ENCODE measurements around the gene LEP. TPM values are rescaled to one million over a fixed set of nuclear protein-coding genes. Genes with fewer than 3 reads are reported as not detected.

The LEP gene
- polyA plus RNA-seq, 1 of the 3 experiments (the other 2 are of a cell fraction), result not detected

- H2AFZ ChIP-seq (ENCODE audit: low read depth), result no peak overlapping the region
Measured at GRCh38 chr7:128271471-128271941, 30.4 kb downstream of the LEP start.

GRCh38 chr7:128271942-128272481 is 30.9 kb downstream of the LEP start:
- WGBS (ENCODE audit: low lambda C conversion rate), result 86% methylated on average over 30 of the region's 30 CpGs
- Histone ChIP-seq H3F3A (replicated peaks; ENCODE audit: insufficient read depth) (no peaks in the 10 kb centered on the region), H3K27me3 (ENCODE audit: insufficient read depth) (no peaks in the 10 kb centered on the region), H3K4me3 (ENCODE audit: low read depth in 2 of 2, low read length in 1 of 2) (no peak overlapping the region), H2AFZ (ENCODE audit: low read depth) (no peak overlapping the region), H3K4me2 (no peak overlapping the region), H3K36me3 (replicated peaks in 1 of 2; ENCODE audit: control insufficient read depth in 1 of 2, insufficient read depth in 2 of 2, low read length in 1 of 2) (no peaks in the 10 kb centered on the region), H3K27ac (ENCODE audit: low read depth in 2 of 2, low read length in 1 of 2) (no peak overlapping the region), H3K79me2 (ENCODE audit: insufficient read depth) (no peaks in the 10 kb centered on the region), H3K9me2 (no peaks in the 10 kb centered on the region), H3K9me3 (no peaks in the 10 kb centered on the region), H3K4me1 (ENCODE audit: control insufficient read depth in 1 of 2, insufficient read depth in 2 of 2, low read depth in 1 of 2, low read length in 1 of 2) (peaks cover 10 to 14% of the 10 kb centered on the region in 2 experiments; a peak in 3 of 4 replicates), H3K9ac (no peak overlapping the region), H4K20me1 (ENCODE audit: insufficient read depth) (no peaks in the 10 kb centered on the region)
- CTCF ChIA-PET, result no interaction called here
- POLR2A ChIA-PET, result no interaction called here
- no peak for DNase-seq
- no peak for TF ChIP-seq RXRA (IDR thresholded peaks at IDR 0.05; ENCODE audit: borderline replicate concordance, low read depth)
- TF ChIP-seq POLR2AphosphoS5 (IDR thresholded peaks at IDR 0.05; ENCODE audit: low read depth, low read length), result no peak
- TF ChIP-seq MAX (IDR thresholded peaks at IDR 0.05; ENCODE audit: low read depth), result no peak
- TF ChIP-seq ZBTB33 (IDR thresholded peaks at IDR 0.05; ENCODE audit: borderline replicate concordance, low read depth), result no peak
- TF ChIP-seq TEAD4 (IDR thresholded peaks at IDR 0.05; ENCODE audit: borderline replicate concordance, insufficient read depth), result no peak
- no peak for TF ChIP-seq EZH2phosphoT487 (IDR thresholded peaks at IDR 0.05; ENCODE audit: borderline replicate concordance, low read depth)
- no peak for TF ChIP-seq EP300 (IDR thresholded peaks at IDR 0.05; ENCODE audit: borderline replicate concordance in 1 of 2, low read depth in 1 of 2, low read length in 1 of 2)
- no peak for TF ChIP-seq YY1 (IDR thresholded peaks at IDR 0.05; ENCODE audit: low read depth)
- no peak for TF ChIP-seq FOXM1 (IDR thresholded peaks at IDR 0.05; ENCODE audit: low read depth)
- no peak for TF ChIP-seq PBX3 (IDR thresholded peaks at IDR 0.05)
- no peak for TF ChIP-seq CTCF (IDR thresholded peaks at IDR 0.05)
- no peak for TF ChIP-seq GABPA (IDR thresholded peaks at IDR 0.05; ENCODE audit: low read depth)
- TF ChIP-seq NRF1 (IDR thresholded peaks at IDR 0.05; ENCODE audit: low read depth, low read length), result no peak
- TF ChIP-seq RFX5 (IDR thresholded peaks at IDR 0.05; ENCODE audit: low read length), result no peak
- TF ChIP-seq SMC3 (IDR thresholded peaks at IDR 0.05; ENCODE audit: low read depth, low read length), result no peak
- no peak for TF ChIP-seq FOXJ3 (CRISPR knock-in tag; IDR thresholded peaks at IDR 0.05)
- TF ChIP-seq MEF2A (IDR thresholded peaks at IDR 0.05; ENCODE audit: borderline replicate concordance, low read depth), result no peak

More at GRCh38 chr7:128271471-128271941, 30.4 kb downstream of the LEP start:
- WGBS (ENCODE audit: low lambda C conversion rate), result 94% methylated on average over 37 of the region's 37 CpGs
- no peaks in the 10 kb centered on the region for H3F3A ChIP-seq (replicated peaks; ENCODE audit: insufficient read depth)
- no peak overlapping the region for H3K9ac ChIP-seq
- H3K79me2 ChIP-seq (ENCODE audit: insufficient read depth), result no peaks in the 10 kb centered on the region
- ChIA-PET CTCF (interaction anchor here (1.2 kb wide), 1 partner anchor 154 kb away, joined by 3 read pairs; no protein-coding TSS in a partner anchor), POLR2A (no interaction called here)
- no peak overlapping the region for H3K27ac ChIP-seq (ENCODE audit: low read depth in 2 of 2, low read length in 1 of 2)
- TF ChIP-seq IRF3 (IDR thresholded peaks at IDR 0.05; ENCODE audit: low read depth, low read length), result no peak
- TF ChIP-seq POLR2AphosphoS5 (IDR thresholded peaks at IDR 0.05; ENCODE audit: low read depth, low read length), result no peak
- no peak for TF ChIP-seq MEF2A (IDR thresholded peaks at IDR 0.05; ENCODE audit: borderline replicate concordance, low read depth)
- H3K36me3 ChIP-seq (replicated peaks in 1 of 2; ENCODE audit: control insufficient read depth in 1 of 2, insufficient read depth in 2 of 2, low read length in 1 of 2), result no peaks in the 10 kb centered on the region
- H3K9me2 ChIP-seq, result no peaks in the 10 kb centered on the region
- no peak overlapping the region for H3K4me2 ChIP-seq
- H3K4me3 ChIP-seq (ENCODE audit: low read depth in 2 of 2, low read length in 1 of 2), result no peak overlapping the region
- no peaks in the 10 kb centered on the region for H4K20me1 ChIP-seq (ENCODE audit: insufficient read depth)
- H3K9me3 ChIP-seq, result no peaks in the 10 kb centered on the region
- no peaks in the 10 kb centered on the region for H3K27me3 ChIP-seq (ENCODE audit: insufficient read depth)
- DNase-seq, result no peak
- peaks cover 15 to 19% of the 10 kb centered on the region in 2 experiments; a peak in 3 of 4 replicates for H3K4me1 ChIP-seq (ENCODE audit: control insufficient read depth in 1 of 2, insufficient read depth in 2 of 2, low read depth in 1 of 2, low read length in 1 of 2)

Measured in SK-N-SH (cell line).